GM12873 (cell line): ENCODE data around the gene DCAF12L2.

Experiments
- TF ChIP-seq, protein P1 (sequence below): IDR thresholded peaks from 2 replicates; pipeline ENCODE4 v1.5.1; 2012; ENCODE audit warnings: low read depth, mild to moderate bottlenecking, moderate library complexity, low read length, control low read depth; ENCODE audit not compliant: insufficient read depth; ENCODE audit errors: missing control alignments

DCAF12L2 gene

GRCh38 chrX:126141014-126141413 is 25.1 kb downstream of the DCAF12L2 start:
- TF ChIP-seq, protein P1, sequence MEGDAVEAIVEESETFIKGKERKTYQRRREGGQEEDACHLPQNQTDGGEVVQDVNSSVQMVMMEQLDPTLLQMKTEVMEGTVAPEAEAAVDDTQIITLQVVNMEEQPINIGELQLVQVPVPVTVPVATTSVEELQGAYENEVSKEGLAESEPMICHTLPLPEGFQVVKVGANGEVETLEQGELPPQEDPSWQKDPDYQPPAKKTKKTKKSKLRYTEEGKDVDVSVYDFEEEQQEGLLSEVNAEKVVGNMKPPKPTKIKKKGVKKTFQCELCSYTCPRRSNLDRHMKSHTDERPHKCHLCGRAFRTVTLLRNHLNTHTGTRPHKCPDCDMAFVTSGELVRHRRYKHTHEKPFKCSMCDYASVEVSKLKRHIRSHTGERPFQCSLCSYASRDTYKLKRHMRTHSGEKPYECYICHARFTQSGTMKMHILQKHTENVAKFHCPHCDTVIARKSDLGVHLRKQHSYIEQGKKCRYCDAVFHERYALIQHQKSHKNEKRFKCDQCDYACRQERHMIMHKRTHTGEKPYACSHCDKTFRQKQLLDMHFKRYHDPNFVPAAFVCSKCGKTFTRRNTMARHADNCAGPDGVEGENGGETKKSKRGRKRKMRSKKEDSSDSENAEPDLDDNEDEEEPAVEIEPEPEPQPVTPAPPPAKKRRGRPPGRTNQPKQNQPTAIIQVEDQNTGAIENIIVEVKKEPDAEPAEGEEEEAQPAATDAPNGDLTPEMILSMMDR: no peak

DNA sequence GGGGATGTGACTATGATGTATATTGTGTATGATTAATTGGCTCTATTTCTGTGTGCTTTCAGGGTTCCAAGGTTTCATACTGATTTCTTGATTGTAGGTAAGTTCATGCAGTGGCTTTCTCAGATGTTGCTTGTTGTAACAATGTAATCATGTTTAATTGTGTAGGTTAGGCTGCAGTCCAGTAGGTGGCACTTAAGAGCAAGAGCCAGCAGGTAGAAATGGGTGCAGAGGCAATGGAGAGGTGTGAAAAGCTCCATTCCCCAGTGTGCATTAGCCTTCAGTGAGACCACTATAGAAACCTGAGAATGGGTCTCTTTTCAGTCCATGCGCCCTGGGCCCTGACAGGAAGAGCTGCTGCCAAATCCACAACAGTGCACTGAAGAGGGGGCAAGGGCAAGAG is 28.2 kb downstream of the DCAF12L2 start:
- TF ChIP-seq, protein P1: peak; percentile 62

- TF ChIP-seq, protein P1: no peak
Measured at GRCh38 chrX:126124721-126125120, 41.4 kb downstream of the DCAF12L2 start.
